K562 (cell line): ENCODE data around the gene SERPINA9.

ENCODE experiments used
- ADNP ChIP-seq: fragments of 200-800 bp; sonication (Bioruptor generic); IDR thresholded peaks from 2 replicates; pipeline ENCODE4 v1.6.1; 2016; ENCODE audit warnings: missing genetic modification characterization, missing compliant biosample characterization
- CHD2 ChIP-seq: IDR thresholded peaks from 2 replicates; pipeline ENCODE4 v1.6.1; 2011; ENCODE audit warnings: low read depth, low read length
- PCBP1 ChIP-seq: fragments of 200-400 bp; formaldehyde crosslinking; IDR thresholded peaks from 2 replicates; pipeline ENCODE4 v1.6.1; 2018; ENCODE audit warnings: mild to moderate bottlenecking, low read depth, low read length; ENCODE audit not compliant: poor library complexity, severe bottlenecking
- RBM34 ChIP-seq: fragments of 200-400 bp; formaldehyde crosslinking; IDR thresholded peaks from 2 replicates; pipeline ENCODE4 v1.6.1; 2018; ENCODE audit warnings: low read length, borderline replicate concordance; ENCODE audit not compliant: insufficient read depth
- SIN3A ChIP-seq, 2 experiments: fragments of 150-350 bp in 1 of 2; IDR thresholded peaks; 2 replicates each; pipeline ENCODE4 v1.6.1; 2011 to 2016; ENCODE audit warnings: borderline replicate concordance in 2 of 2, low read depth in 2 of 2, low read length in 2 of 2, mild to moderate bottlenecking in 2 of 2, moderate library complexity in 2 of 2; ENCODE audit not compliant: control insufficient read depth in 1 of 2
- SMARCA4 ChIP-seq: fragments of 450-650 bp; IDR thresholded peaks from 2 replicates; pipeline ENCODE4 v1.6.1; 2016
- ZC3H4 ChIP-seq: sonication (generic); formaldehyde crosslinking; IDR thresholded peaks from 2 replicates; pipeline ENCODE4 v1.9.0; 2021; ENCODE audit warnings: missing genetic modification reagents, borderline replicate concordance
- TF ChIP-seq, protein P1 (sequence below): sonication (generic); formaldehyde crosslinking; IDR thresholded peaks from 2 replicates; pipeline ENCODE4 v1.4.0; 2020; ENCODE audit warnings: mild to moderate bottlenecking, missing genetic modification reagents
- TF ChIP-seq, protein P2 (sequence below): fragments of 450-650 bp; formaldehyde crosslinking; IDR thresholded peaks from 2 replicates; pipeline ENCODE4 v1.4.0; 2020; ENCODE audit warnings: mild to moderate bottlenecking, moderate library complexity
- TF ChIP-seq, protein P3 (sequence below): sonication (generic); formaldehyde crosslinking; IDR thresholded peaks from 2 replicates; pipeline ENCODE4 v1.8.0; 2023; ENCODE audit warnings: mild to moderate bottlenecking, missing genetic modification reagents
- TF ChIP-seq, protein P4 (sequence below), 3 experiments: IDR thresholded peaks in 2 of 3; conservative IDR thresholded peaks in 1 of 3; 2 replicates each; pipeline ENCODE4 v1.5.1; 2011 to 2012; ENCODE audit warnings: low read length in 3 of 3, mild to moderate bottlenecking in 3 of 3, control low read depth in 2 of 3, improper control_type of control experiment in 1 of 3, inconsistent platforms in 1 of 3, low read depth in 1 of 3, mixed read lengths in 1 of 3, moderate library complexity in 1 of 3; ENCODE audit not compliant: insufficient read depth in 2 of 3
- TF ChIP-seq, protein P5 (sequence below): sonication (generic); formaldehyde crosslinking; IDR thresholded peaks from 2 replicates; pipeline ENCODE4 v1.8.0; 2023; ENCODE audit warnings: mild to moderate bottlenecking, missing genetic modification reagents

DNA sequence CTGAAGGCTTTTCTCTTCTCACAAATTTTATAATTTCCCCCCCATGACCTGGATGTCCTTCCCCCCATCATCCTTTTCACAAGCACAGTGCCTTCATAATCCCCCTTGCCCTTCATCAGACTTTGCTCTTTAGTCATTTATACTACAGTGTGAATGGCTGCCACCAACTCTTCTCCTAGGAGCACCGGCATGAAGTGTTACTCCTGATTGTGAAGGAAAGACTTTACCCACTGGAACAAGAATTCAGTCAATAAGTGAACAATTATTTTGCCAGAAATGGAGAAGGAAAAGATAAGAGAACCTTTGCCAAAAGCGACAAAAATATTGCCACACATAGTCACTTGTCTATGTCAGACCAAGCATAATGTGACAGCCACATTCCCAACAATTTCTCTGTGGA lies 5.0 kb downstream of the SERPINA9 start:
- TF ChIP-seq, protein P1, sequence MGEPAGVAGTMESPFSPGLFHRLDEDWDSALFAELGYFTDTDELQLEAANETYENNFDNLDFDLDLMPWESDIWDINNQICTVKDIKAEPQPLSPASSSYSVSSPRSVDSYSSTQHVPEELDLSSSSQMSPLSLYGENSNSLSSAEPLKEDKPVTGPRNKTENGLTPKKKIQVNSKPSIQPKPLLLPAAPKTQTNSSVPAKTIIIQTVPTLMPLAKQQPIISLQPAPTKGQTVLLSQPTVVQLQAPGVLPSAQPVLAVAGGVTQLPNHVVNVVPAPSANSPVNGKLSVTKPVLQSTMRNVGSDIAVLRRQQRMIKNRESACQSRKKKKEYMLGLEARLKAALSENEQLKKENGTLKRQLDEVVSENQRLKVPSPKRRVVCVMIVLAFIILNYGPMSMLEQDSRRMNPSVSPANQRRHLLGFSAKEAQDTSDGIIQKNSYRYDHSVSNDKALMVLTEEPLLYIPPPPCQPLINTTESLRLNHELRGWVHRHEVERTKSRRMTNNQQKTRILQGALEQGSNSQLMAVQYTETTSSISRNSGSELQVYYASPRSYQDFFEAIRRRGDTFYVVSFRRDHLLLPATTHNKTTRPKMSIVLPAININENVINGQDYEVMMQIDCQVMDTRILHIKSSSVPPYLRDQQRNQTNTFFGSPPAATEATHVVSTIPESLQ (CRISPR knock-in tag), result no peak
- TF ChIP-seq ZC3H4 (CRISPR knock-in tag) (no peak), CHD2 (no peak), PCBP1 (no peak), ADNP (tag) (no peak), RBM34 (no peak), SMARCA4 (no peak), SIN3A (IDR thresholded peaks at IDR 0.05; ENCODE audit: borderline replicate concordance in 2 of 2, control insufficient read depth in 1 of 2, low read depth in 2 of 2, low read length in 2 of 2) (no peak)
- TF ChIP-seq, protein P2, sequence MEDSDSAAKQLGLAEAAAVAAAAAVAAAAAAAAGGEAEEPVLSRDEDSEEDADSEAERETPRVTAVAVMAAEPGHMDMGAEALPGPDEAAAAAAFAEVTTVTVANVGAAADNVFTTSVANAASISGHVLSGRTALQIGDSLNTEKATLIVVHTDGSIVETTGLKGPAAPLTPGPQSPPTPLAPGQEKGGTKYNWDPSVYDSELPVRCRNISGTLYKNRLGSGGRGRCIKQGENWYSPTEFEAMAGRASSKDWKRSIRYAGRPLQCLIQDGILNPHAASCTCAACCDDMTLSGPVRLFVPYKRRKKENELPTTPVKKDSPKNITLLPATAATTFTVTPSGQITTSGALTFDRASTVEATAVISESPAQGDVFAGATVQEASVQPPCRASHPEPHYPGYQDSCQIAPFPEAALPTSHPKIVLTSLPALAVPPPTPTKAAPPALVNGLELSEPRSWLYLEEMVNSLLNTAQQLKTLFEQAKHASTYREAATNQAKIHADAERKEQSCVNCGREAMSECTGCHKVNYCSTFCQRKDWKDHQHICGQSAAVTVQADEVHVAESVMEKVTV (CRISPR knock-in tag), result no peak
- TF ChIP-seq, protein P3, sequence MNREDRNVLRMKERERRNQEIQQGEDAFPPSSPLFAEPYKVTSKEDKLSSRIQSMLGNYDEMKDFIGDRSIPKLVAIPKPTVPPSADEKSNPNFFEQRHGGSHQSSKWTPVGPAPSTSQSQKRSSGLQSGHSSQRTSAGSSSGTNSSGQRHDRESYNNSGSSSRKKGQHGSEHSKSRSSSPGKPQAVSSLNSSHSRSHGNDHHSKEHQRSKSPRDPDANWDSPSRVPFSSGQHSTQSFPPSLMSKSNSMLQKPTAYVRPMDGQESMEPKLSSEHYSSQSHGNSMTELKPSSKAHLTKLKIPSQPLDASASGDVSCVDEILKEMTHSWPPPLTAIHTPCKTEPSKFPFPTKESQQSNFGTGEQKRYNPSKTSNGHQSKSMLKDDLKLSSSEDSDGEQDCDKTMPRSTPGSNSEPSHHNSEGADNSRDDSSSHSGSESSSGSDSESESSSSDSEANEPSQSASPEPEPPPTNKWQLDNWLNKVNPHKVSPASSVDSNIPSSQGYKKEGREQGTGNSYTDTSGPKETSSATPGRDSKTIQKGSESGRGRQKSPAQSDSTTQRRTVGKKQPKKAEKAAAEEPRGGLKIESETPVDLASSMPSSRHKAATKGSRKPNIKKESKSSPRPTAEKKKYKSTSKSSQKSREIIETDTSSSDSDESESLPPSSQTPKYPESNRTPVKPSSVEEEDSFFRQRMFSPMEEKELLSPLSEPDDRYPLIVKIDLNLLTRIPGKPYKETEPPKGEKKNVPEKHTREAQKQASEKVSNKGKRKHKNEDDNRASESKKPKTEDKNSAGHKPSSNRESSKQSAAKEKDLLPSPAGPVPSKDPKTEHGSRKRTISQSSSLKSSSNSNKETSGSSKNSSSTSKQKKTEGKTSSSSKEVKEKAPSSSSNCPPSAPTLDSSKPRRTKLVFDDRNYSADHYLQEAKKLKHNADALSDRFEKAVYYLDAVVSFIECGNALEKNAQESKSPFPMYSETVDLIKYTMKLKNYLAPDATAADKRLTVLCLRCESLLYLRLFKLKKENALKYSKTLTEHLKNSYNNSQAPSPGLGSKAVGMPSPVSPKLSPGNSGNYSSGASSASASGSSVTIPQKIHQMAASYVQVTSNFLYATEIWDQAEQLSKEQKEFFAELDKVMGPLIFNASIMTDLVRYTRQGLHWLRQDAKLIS, result no peak
- TF ChIP-seq, protein P4, sequence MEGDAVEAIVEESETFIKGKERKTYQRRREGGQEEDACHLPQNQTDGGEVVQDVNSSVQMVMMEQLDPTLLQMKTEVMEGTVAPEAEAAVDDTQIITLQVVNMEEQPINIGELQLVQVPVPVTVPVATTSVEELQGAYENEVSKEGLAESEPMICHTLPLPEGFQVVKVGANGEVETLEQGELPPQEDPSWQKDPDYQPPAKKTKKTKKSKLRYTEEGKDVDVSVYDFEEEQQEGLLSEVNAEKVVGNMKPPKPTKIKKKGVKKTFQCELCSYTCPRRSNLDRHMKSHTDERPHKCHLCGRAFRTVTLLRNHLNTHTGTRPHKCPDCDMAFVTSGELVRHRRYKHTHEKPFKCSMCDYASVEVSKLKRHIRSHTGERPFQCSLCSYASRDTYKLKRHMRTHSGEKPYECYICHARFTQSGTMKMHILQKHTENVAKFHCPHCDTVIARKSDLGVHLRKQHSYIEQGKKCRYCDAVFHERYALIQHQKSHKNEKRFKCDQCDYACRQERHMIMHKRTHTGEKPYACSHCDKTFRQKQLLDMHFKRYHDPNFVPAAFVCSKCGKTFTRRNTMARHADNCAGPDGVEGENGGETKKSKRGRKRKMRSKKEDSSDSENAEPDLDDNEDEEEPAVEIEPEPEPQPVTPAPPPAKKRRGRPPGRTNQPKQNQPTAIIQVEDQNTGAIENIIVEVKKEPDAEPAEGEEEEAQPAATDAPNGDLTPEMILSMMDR (IDR thresholded peaks at IDR 0.05 in 2 of 3, conservative IDR thresholded peaks at IDR 0.05 in 1 of 3; ENCODE audit: insufficient read depth in 2 of 3, low read depth in 1 of 3, low read length in 3 of 3), result no peak
- TF ChIP-seq, protein P5, sequence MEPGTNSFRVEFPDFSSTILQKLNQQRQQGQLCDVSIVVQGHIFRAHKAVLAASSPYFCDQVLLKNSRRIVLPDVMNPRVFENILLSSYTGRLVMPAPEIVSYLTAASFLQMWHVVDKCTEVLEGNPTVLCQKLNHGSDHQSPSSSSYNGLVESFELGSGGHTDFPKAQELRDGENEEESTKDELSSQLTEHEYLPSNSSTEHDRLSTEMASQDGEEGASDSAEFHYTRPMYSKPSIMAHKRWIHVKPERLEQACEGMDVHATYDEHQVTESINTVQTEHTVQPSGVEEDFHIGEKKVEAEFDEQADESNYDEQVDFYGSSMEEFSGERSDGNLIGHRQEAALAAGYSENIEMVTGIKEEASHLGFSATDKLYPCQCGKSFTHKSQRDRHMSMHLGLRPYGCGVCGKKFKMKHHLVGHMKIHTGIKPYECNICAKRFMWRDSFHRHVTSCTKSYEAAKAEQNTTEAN, result no peak
